Memory B cell (primary cell): Measurements from ENCODE around the gene NHLRC4.
A peak's percentile ranks its signal among the peaks of the same experiment; 100 is the strongest.

ENCODE experiments used
- ATAC-seq: fragments of 150-1000 bp; cut with Tn5 transposase; 2 replicates; pipeline ENCODE4 v1.10.0; 2021; ENCODE audit warnings: low read depth, mild to moderate bottlenecking, moderate library complexity
- DNase-seq, 2 donors: peaks; one replicate each; pipeline ENCODE4 v3.0.0; 2022; ENCODE audit warnings: low spot score in 2 of 2
- H3K27ac Mint-ChIP-seq: one replicate; pipeline ENCODE4 v1.8.0; 2022; ENCODE audit warnings: mild to moderate bottlenecking, moderate library complexity, mixed read lengths
- H3K27me3 Mint-ChIP-seq: one replicate; pipeline ENCODE4 v1.8.0; 2022; ENCODE audit warnings: mixed read lengths
- H3K36me3 Mint-ChIP-seq: one replicate; pipeline ENCODE4 v1.8.0; 2022; ENCODE audit warnings: mild to moderate bottlenecking, mixed read lengths
- H3K4me1 Mint-ChIP-seq: one replicate; pipeline ENCODE4 v1.8.0; 2022; ENCODE audit warnings: mixed read lengths
- H3K4me3 Mint-ChIP-seq: one replicate; pipeline ENCODE4 v1.8.0; 2022; ENCODE audit warnings: mild to moderate bottlenecking, moderate library complexity, mixed read lengths
- H3K9me3 Mint-ChIP-seq: one replicate; pipeline ENCODE4 v1.8.0; 2022; ENCODE audit warnings: mixed read lengths

The NHLRC4 gene, protein sequence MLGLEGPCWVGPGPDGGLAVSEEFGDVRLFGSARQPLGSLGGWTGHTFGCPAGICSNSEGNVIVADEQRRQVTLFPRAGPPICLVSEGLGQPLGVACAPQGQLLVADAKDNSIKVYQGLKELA

DNA sequence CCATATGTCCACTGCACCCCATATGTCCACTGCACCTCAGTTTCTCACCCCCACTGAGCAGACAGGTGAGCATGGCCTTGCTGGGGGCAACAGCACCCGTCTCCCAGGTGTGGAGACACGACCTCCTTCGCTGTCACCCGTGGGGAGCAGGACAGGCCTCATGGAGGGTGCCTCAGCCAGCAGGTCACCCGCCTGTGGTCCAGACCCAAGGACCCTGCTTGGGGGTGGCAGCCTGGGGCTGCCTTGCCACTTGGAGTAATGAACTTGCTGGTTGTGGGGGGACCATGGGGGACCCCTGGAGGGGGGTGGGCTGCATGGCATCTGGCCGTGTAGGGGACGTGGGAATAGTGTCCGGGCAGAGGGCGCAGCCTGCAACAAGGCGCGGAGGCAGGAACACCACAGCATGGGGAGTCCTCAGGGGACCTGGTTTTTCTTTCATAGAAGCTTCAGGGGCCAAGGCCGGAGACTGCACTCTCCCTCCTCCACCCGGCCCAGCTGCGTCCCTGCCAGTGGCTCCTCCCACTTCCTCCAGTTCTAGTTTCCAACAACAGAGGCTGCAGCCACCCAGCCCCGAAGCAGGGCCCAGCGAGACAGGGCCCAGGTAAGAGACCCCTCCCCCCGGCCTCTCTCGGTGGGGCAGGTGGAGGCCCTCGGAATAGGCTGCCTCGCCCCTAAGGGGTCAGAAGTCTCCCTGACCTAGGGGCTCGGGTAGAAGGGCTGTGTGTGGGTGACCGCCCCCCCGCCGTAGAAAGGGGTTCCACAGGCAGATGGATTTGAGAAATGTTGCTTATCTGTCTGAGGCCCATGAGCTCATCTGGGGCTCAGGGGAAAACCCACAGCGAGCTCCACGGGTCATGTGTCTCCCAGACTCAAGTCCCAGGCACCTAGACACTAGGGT lies at the start of gene NHLRC4:
NHLRC4 (plus strand) TSS at position 531 of the 898 bp plus-strand sequence. CDS start 1,043 bp downstream, outside the sequence.
- no peaks in the 10 kb centered on the region for H3K9me3 Mint-ChIP-seq
- H3K27ac Mint-ChIP-seq = peak within 1 kb of the TSS; percentile 74
- ATAC-seq = peak; percentile 69
- DNase-seq = peak in 1 of 2 donors; percentile 57
- peak within 1 kb of the TSS; percentile 76 for H3K4me3 Mint-ChIP-seq
- peaks cover 22% of the 10 kb centered on the region for H3K4me1 Mint-ChIP-seq
- peaks cover 4% of the 10 kb centered on the region for H3K27me3 Mint-ChIP-seq
- H3K36me3 Mint-ChIP-seq = no peaks in the 10 kb centered on the region

- DNase-seq (no peak), ATAC-seq (no peak)
- H3K27ac Mint-ChIP-seq = no peak overlapping the region
- no peak overlapping the region for H3K4me3 Mint-ChIP-seq
- no peaks in the 10 kb centered on the region for H3K27me3 Mint-ChIP-seq
- no peaks in the 10 kb centered on the region for H3K9me3 Mint-ChIP-seq
- H3K36me3 Mint-ChIP-seq = peaks cover 6% of the 10 kb centered on the region
- peaks cover 2% of the 10 kb centered on the region for H3K4me1 Mint-ChIP-seq
These were observed 47.9 kb upstream of the NHLRC4 start for GRCh38 chr16:518858-519257.

GRCh38 chr16:519425-519824 lies 47.4 kb upstream of the NHLRC4 start:
- ATAC-seq (no peak), DNase-seq (no peak)
- Mint-ChIP-seq H3K4me1 (peaks cover 5% of the 10 kb centered on the region), H3K27ac (no peak overlapping the region), H3K27me3 (no peaks in the 10 kb centered on the region), H3K36me3 (peaks cover 3% of the 10 kb centered on the region), H3K9me3 (no peaks in the 10 kb centered on the region), H3K4me3 (no peak overlapping the region)

DNA sequence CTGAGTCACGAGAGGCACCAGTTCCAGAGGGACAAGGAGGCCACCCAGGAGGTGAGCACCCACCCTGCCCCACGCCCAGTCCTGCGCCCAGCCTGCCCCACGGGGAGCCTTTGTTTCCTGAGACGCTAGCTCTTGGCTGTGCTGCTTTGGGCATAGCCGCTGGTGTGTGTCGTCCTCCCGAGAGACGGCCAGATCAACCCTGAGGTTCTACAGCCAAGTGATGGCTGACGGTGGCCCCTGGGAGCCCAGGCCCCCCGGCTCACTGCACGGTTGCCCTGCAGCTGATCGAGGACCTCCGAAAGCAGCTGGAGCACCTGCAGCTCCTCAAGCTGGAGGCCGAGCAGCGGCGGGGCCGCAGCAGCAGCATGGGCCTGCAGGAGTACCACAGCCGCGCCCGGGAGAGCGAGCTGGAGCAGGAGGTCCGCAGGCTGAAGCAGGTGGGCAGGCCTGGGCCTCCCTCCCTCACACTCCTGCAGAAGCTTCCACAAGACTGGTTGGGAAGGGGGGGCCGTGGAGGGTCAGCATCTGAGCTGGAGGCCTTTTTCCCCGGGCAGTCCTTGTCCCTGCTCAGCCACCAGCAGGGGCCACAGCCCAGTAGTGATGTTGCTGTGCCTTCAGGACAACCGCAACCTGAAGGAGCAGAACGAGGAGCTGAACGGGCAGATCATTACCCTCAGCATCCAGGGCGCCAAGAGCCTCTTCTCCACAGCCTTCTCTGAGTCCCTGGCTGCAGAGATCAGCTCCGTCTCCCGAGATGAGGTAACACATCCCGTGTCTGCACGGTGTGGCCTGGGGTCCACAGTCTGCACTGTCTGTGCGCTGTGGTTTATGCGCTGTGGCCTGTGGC lies 46.7 kb upstream of the NHLRC4 start:
- H3K4me3 Mint-ChIP-seq = no peak overlapping the region
- no peak for DNase-seq
- peaks cover 5% of the 10 kb centered on the region for H3K4me1 Mint-ChIP-seq
- no peaks in the 10 kb centered on the region for H3K9me3 Mint-ChIP-seq
- H3K27ac Mint-ChIP-seq = no peak overlapping the region
- H3K27me3 Mint-ChIP-seq = no peaks in the 10 kb centered on the region
- H3K36me3 Mint-ChIP-seq = no peaks in the 10 kb centered on the region
- no peak for ATAC-seq

DNA sequence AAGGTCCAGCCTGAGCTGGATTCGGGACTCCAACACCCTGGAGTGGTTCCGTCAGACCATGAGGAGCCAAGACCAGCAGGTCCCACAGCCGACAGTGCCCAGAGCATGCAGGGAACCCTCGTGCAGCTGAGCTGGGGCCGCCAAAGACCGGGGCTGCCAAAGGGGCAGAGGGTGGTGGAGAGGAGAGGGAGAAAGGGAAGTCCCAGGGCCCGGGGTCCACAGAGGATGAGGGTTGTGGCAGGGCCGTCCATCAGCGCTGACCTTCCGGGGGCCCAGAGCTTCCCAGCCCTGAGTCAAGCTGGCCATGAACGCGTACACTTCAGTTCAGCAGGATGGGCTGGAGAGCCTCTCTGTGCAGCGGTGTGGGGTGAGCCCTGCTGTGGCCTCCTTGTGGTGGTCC lies 46.0 kb upstream of the NHLRC4 start:
- H3K4me3 Mint-ChIP-seq = no peak overlapping the region
- H3K36me3 Mint-ChIP-seq = no peaks in the 10 kb centered on the region
- DNase-seq (no peak), ATAC-seq (no peak)
- no peaks in the 10 kb centered on the region for H3K9me3 Mint-ChIP-seq
- peaks cover 11% of the 10 kb centered on the region for H3K4me1 Mint-ChIP-seq
- no peak overlapping the region for H3K27ac Mint-ChIP-seq
- no peaks in the 10 kb centered on the region for H3K27me3 Mint-ChIP-seq

DNA sequence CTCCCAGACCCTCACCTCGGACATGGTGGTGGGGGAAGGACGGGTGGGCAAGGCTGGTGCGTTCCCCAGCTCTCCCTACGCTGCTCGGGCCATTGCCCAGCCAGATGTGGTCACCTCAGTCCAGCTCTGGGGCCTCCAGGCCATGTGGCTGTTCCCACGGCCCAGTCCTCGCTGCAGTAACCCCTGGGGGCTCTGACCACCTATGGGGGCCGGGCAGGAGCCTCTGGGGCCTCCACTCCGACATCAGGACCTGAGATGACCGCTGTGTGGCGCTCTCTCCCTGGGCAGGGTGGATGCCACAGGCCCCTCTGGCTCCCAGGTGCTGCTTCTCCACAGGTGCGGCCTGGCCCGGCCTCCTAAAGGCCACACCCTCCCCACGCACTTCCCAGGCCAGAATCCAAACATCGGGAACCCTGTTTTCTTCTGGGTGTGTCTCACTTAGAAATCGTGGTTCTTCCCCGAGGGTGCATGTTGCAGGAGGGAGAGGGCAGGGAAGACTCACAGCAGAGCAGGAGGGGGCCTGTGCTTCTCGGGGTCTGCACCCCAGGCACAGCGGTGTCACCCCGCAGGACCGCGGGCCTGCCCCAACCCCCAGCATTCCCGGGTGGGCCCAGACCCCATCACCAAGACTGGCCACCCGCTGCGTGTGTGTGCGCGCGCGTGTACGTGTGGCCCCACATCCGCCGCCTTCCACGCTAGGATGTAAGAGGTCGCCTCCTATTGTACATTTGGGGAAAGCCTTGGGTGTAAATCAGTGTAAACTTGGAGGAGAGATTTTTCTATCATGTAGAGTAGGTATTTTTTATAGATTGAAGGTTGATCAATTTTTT lies 45.2 kb upstream of the NHLRC4 start:
- no peak for DNase-seq
- H3K9me3 Mint-ChIP-seq = no peaks in the 10 kb centered on the region
- no peak overlapping the region for H3K4me3 Mint-ChIP-seq
- H3K4me1 Mint-ChIP-seq = peaks cover 13% of the 10 kb centered on the region
- no peaks in the 10 kb centered on the region for H3K27me3 Mint-ChIP-seq
- H3K36me3 Mint-ChIP-seq = no peaks in the 10 kb centered on the region
- no peak overlapping the region for H3K27ac Mint-ChIP-seq
- ATAC-seq = no peak

DNA sequence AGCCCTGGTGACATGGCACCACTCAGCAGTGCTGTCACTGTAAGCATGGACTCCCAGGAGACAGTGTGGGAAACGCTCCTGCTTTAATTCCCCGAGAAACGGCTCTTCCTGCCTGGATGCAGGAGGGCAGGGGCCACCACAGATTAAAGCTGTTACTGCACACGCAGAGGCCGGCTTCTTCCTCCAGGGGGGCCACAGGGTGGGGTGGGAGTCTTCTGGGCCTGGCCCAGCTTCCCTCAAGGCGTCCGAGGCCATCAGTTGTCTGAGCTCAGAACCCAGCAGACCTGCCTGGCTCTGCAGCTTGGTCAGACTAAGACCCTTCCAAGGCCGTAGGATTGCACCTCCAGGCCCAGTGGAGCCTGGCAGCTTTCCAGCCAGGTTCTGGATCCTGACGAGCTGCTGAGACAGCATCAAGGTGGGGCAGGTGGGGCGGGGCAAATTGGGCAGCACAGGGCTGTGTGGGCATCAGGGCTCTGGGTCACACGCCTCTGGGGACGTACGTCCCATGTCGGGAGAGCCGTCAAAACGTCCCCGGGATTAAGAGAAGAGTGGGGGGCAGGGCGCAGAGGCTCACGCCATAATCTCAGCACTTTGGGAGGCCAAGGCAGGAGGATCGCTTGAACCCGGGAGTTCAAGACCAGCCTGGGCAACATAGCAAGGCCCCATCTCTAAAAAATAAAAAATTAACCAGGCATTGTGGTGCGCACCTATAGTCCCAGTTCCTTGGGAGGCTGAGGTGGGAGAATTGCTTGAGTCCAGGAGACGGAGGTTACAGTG lies 44.3 kb upstream of the NHLRC4 start:
- Mint-ChIP-seq H3K27ac (no peak overlapping the region), H3K4me1 (peaks cover 14% of the 10 kb centered on the region), H3K36me3 (no peaks in the 10 kb centered on the region), H3K27me3 (no peaks in the 10 kb centered on the region), H3K4me3 (no peak overlapping the region), H3K9me3 (no peaks in the 10 kb centered on the region)
- ATAC-seq (no peak), DNase-seq (no peak)

DNA sequence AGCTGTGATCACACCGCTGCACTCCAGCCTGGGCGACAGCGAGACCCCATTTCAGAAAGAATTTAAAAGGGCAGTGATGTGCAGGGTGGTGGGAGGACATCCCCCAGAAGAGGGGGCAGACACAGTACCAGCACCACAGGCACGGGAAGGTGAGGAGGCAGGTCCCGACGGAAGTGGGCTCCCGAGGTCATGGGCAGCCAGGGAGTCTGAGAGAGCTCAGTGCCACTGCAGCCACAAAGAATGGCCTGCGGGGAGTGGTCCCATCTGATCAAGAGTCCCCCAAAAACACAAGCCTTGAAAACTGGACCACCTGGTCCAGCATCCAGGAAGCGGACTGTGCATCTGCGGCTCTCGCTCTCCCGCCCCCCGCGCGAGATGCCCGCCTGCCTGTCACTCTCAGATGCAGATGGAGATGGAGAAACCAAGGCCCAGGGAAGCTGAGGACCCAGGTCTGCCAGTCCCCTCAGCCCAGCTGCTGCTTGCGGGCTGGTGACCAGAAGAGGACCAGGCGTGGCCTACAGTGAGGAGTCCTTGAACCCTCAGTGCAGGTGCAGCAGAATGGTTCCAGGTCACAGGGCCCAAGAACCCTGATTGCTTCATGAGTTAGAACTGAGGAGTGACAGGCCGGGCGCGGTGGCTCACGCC lies 43.6 kb upstream of the NHLRC4 start:
- Mint-ChIP-seq H3K4me1 (peaks cover 14% of the 10 kb centered on the region), H3K36me3 (no peaks in the 10 kb centered on the region), H3K27me3 (no peaks in the 10 kb centered on the region), H3K27ac (no peak overlapping the region), H3K9me3 (no peaks in the 10 kb centered on the region), H3K4me3 (no peak overlapping the region)
- DNase-seq (no peak), ATAC-seq (no peak)

DNA sequence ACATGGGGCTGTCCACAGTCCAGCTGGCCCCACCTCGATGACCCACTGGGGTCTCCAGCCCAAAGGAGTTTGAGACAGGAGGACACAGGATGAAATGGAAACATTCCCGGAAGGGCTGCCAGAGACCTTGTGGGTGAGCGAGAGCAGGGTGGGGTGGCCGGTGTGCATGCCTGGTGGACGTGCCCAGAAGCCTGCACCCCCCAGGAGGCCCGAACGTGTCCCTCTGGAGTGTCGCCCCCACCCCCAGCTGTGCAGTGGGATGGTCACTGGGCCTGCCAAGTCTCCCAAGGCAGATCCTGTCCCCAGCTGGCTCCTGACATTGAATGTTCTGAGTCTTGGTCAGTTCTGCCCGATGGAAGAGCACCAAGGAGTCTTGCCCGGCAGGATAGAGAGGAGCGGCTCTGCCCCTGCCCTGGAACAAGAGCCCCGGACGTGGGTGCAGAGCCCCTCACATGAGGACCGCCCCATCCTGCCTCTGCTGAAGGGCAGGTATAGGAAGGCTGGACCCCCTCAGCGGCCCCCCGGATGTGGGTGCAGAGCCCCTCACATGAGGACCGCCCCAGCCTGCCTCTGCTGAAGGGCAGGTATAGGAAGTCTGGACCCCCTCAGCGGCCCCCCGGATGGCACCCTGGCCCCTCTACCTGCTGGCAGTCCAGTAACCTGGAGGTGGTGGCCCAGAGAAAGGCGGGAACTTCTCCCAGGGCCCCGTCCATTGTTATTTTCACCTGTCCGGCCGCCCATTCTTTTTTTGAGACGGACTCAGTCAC lies 42.3 kb upstream of the NHLRC4 start:
- H3K36me3 Mint-ChIP-seq = no peaks in the 10 kb centered on the region
- H3K4me3 Mint-ChIP-seq = no peak overlapping the region
- peaks cover 22% of the 10 kb centered on the region for H3K4me1 Mint-ChIP-seq

GRCh38 chr16:525123-525519 lies 41.7 kb upstream of the NHLRC4 start:
- Mint-ChIP-seq H3K4me3 (peak overlapping the region; percentile 53), H3K27me3 (no peaks in the 10 kb centered on the region), H3K27ac (peak overlapping the region; percentile 75), H3K9me3 (no peaks in the 10 kb centered on the region), H3K36me3 (no peaks in the 10 kb centered on the region), H3K4me1 (peaks cover 25% of the 10 kb centered on the region)
- ATAC-seq = no peak
- no peak for DNase-seq

More for the DNA sequence above, 42.3 kb upstream of the NHLRC4 start:
- DNase-seq = no peak
- ATAC-seq = no peak
- Mint-ChIP-seq H3K27ac (peak overlapping the region; percentile 41), H3K9me3 (no peaks in the 10 kb centered on the region), H3K27me3 (no peaks in the 10 kb centered on the region)

DNA sequence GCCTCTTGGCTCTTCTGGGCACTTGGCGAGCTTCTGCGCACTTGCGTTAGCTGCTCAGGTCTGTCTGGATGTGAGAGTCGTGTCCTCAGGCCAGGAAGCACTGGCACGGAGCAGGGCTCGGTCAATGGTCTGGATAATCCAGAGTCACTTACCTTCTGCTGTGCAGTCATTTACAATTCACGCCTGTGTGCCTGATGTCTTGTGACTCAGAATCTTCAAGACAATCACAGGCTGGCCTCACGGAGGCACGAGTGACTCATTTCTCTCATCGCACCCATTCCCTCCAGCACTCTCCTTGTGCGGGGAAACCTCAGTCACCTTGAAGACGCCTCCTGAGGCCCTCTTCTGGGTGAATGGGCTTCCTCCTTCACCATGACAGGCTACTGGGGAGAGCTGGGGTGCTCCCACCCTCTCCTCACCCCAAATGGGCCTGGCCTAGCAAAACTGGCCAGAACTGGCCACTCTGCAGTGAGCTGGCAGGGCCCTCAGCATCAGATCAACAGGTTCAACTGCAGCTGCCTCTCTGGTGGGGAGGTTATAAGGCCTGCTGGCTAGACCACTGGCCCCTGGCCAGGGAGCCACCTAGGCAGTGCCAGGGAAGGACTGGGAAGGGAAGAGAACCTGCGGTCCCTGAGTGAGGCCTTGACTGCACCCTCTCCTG lies 41.2 kb upstream of the NHLRC4 start:
- Mint-ChIP-seq H3K27ac (peak overlapping the region; percentile 75), H3K4me3 (peak overlapping the region; percentile 53), H3K9me3 (no peaks in the 10 kb centered on the region), H3K27me3 (no peaks in the 10 kb centered on the region), H3K4me1 (peaks cover 25% of the 10 kb centered on the region), H3K36me3 (no peaks in the 10 kb centered on the region)
- DNase-seq (no peak), ATAC-seq (no peak)
